Left lung (tissue), 10 donors: ENCODE results near the gene DCAF10. TPM values are rescaled to one million over a fixed set of nuclear protein-coding genes. Genes with fewer than 3 reads are reported as not detected.
A peak's percentile ranks its signal among the peaks of the same experiment; 100 is the strongest.

Experiments used
- ATAC-seq: fragments of 200-7000 bp; cut with Tn5 transposase; one replicate; pipeline ENCODE4 v1.9.1; 2020; ENCODE audit warnings: moderate library complexity
- DNase-seq, 4 donors: peaks; one replicate each; pipeline ENCODE4 v3.0.0-alpha.2; 2013 to 2020
- H3K27ac ChIP-seq, 2 donors: fragments of 200-600 bp; sonication (generic) in 1 of 2; one replicate each; pipeline versions ENCODE4 v1.5.0 to v1.8.0; 2020 to 2021
- H3K27me3 ChIP-seq, 2 donors: fragments of 200-600 bp; sonication (generic) in 1 of 2; one replicate each; pipeline versions ENCODE4 v1.5.0 to v1.8.0; 2020 to 2021
- H3K36me3 ChIP-seq, 2 donors: fragments of 200-600 bp; sonication (generic) in 1 of 2; one replicate each; pipeline versions ENCODE4 v1.5.0 to v1.8.0; 2020 to 2021
- H3K4me1 ChIP-seq, 2 donors: fragments of 200-600 bp; one replicate each; pipeline ENCODE4 v1.8.0; 2021
- H3K4me3 ChIP-seq, 2 donors: fragments of 200-600 bp; sonication (generic) in 1 of 2; one replicate each; pipeline versions ENCODE4 v1.5.0 to v1.8.0; 2020 to 2021; ENCODE audit warnings: mild to moderate bottlenecking in 1 of 2
- H3K9me3 ChIP-seq, 2 donors: fragments of 200-600 bp; sonication (generic) in 1 of 2; one replicate each; pipeline versions ENCODE4 v1.5.0 to v1.8.0; 2020 to 2021
- intact Hi-C, 2 donors: fragments of 100-400 bp; cut with DNase I; formaldehyde crosslinking; loops; one replicate each; pipeline versions ENCODE4 v1.11.2 to v1.14.2; 2022
- polyA plus RNA-seq, 6 donors: library from polyadenylated mRNA; unstranded; fragments of 120-200 nt; gene quantifications; one replicate each; pipeline ENCODE4 v1.2.1, GENCODE V29; 2013; ENCODE audit not compliant: insufficient read length in 6 of 6
- total RNA-seq, 2 donors: library from RNA; stranded (reverse); fragmentation: NEBNext Ultra II Directional; extraction: Animal tissue kit (Norgen Biotek cat#: 25700); gene quantifications; one replicate each; pipeline ENCODE4 v1.2.1, GENCODE V29; 2021
- TF ChIP-seq, protein P1 (sequence below), 2 donors: fragments of 200-600 bp; sonication (generic) in 1 of 2; IDR thresholded peaks; one replicate each; pipeline versions ENCODE4 v1.5.0 to v1.8.0; 2021; ENCODE audit warnings: antibody characterized with exemption in 2 of 2
- donor health status: DM: no; HTN: yes; CAD: no.
- donor health status: DM: no; HTN: no; CAD: no.

DCAF10 gene
- total and polyA plus RNA-seq, 8 donors, result 24.8 to 37.3 (median 31.0) TPM

DNA sequence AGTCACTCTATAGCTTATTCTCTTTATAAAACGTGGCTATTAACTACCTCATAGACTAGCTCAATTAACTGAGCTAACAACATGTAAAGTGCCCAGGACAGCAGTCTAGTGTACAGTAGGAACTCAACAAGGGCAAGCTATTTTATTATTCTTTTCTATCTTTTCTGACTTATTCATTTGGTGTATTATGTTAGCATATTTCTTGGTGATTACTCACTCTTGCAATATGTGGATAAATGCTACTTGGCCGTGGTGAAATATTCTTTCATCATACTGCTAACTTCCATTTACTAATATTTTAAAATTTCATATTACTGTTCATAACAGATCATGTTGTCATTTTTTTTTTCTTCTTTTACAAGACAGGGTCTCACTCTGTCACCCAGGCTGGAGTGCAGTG is 98.4 kb downstream of the DCAF10 start:
- Histone ChIP-seq H3K36me3 (peaks cover 3 to 53% of the 10 kb centered on the region in 2 donors), H3K4me1 (peaks cover 9 to 34% of the 10 kb centered on the region in 2 donors), H3K4me3 (no peak overlapping the region), H3K9me3 (no peaks in the 10 kb centered on the region), H3K27me3 (no peaks in the 10 kb centered on the region), H3K27ac (no peak overlapping the region)
- TF ChIP-seq, protein P1, sequence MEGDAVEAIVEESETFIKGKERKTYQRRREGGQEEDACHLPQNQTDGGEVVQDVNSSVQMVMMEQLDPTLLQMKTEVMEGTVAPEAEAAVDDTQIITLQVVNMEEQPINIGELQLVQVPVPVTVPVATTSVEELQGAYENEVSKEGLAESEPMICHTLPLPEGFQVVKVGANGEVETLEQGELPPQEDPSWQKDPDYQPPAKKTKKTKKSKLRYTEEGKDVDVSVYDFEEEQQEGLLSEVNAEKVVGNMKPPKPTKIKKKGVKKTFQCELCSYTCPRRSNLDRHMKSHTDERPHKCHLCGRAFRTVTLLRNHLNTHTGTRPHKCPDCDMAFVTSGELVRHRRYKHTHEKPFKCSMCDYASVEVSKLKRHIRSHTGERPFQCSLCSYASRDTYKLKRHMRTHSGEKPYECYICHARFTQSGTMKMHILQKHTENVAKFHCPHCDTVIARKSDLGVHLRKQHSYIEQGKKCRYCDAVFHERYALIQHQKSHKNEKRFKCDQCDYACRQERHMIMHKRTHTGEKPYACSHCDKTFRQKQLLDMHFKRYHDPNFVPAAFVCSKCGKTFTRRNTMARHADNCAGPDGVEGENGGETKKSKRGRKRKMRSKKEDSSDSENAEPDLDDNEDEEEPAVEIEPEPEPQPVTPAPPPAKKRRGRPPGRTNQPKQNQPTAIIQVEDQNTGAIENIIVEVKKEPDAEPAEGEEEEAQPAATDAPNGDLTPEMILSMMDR (IDR thresholded peaks at IDR 0.05), result no peak
- no peak for DNase-seq
- no peak for ATAC-seq
- intact Hi-C loops, result no loop called here

DNA sequence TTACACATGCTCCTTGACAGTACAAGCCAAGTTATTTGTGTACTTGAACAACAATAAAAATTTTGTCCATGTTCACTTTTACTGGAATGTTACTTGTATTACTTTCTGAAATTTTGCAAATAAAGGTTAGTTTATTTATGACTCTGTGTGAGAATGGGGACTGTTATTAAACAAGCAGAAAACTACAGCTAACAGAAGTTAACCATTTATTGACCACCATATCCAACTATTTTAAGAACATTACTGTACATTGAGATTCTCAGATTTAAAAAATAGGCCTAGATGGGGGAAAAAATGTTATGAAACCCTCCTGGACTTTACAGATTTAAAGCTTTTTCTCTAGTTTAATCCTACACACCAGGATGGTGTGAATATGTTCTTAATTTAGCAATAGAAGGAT is 101.5 kb downstream of the DCAF10 start:
- Histone ChIP-seq H3K9me3 (no peaks in the 10 kb centered on the region), H3K27ac (no peak overlapping the region)

GRCh38 chr9:37902796-37903646 is 102.4 kb downstream of the DCAF10 start:
- Histone ChIP-seq H3K36me3 (peaks cover 0 to 16% of the 10 kb centered on the region in 2 donors), H3K27ac (peak overlapping the region; percentile 77 to 97), H3K27me3 (no peaks in the 10 kb centered on the region), H3K9me3 (no peaks in the 10 kb centered on the region), H3K4me1 (peaks cover 15 to 52% of the 10 kb centered on the region in 2 donors), H3K4me3 (peak overlapping the region; percentile 75 to 99)
- ATAC-seq (peak; percentile 6), DNase-seq (no peak)
- intact Hi-C loops, result no loop called here
- TF ChIP-seq, protein P1 (IDR thresholded peaks at IDR 0.05), result no peak

More for the DNA sequence above, 101.5 kb downstream of the DCAF10 start:
- TF ChIP-seq, protein P1 (IDR thresholded peaks at IDR 0.05), result no peak
- Histone ChIP-seq H3K27me3 (no peaks in the 10 kb centered on the region), H3K4me1 (peaks cover 15 to 44% of the 10 kb centered on the region in 2 donors), H3K4me3 (peak overlapping the region in 1 of 2 donors; percentile 99), H3K36me3 (peaks cover 0 to 22% of the 10 kb centered on the region in 2 donors)
- ATAC-seq (no peak), DNase-seq (no peak)
- intact Hi-C loops, result no loop called here

GRCh38 chr9:37903647-37904444 is 103.2 kb downstream of the DCAF10 start, which contains the start of gene SLC25A51:
SLC25A51 (minus strand) TSS chr9:37904127; CDS start chr9:37888550, 15,577 bp downstream.
- TF ChIP-seq, protein P1 (IDR thresholded peaks at IDR 0.05), result peak; percentile 84 to 86
- intact Hi-C loops, result no loop called here
- ATAC-seq, result peak; percentile 89

More at GRCh38 chr9:37903647-37904444, 103.2 kb downstream of the DCAF10 start, which contains the start of gene SLC25A51:
- Histone ChIP-seq H3K9me3 (no peaks in the 10 kb centered on the region), H3K4me1 (peaks cover 15 to 60% of the 10 kb centered on the region in 2 donors), H3K36me3 (peaks cover 0 to 8% of the 10 kb centered on the region in 2 donors), H3K27me3 (no peaks in the 10 kb centered on the region), H3K4me3 (peak within 1 kb of the TSS; percentile 75 to 99), H3K27ac (peak within 1 kb of the TSS; percentile 77 to 97)
- DNase-seq, result peak; percentile 92 to 97 (median 95)
